Activated CD8-positive, alpha-beta memory T cell treated with anti-CD3 and anti-CD28 coated beads for 48 hours (primary cell): Measurements from ENCODE around the gene FAS.

Experiments
- DNase-seq, 3 experiments: peaks; one replicate each; pipeline ENCODE4 v3.0.0-alpha.2; 2020; ENCODE audit warnings: low read depth in 2 of 3, low spot score in 2 of 3

FAS gene

GRCh38 chr10:88990384-88991160 lies at the start of gene FAS:
Gene FAS, plus strand, starts transcription at chr10:88990798. Its CDS starts 79 bp downstream, at chr10:88990877.
- peak; percentile 48 to 63 (median 60) for DNase-seq

- no peak for DNase-seq
Measured at GRCh38 chr10:88941026-88941425, 49.6 kb upstream of the FAS start.

- DNase-seq = no peak
Measured at GRCh38 chr10:88943778-88944177, 46.8 kb upstream of the FAS start.

GRCh38 chr10:88944813-88945212 lies 45.8 kb upstream of the FAS start:
- DNase-seq = no peak

GRCh38 chr10:88946200-88946599 lies 44.4 kb upstream of the FAS start:
- no peak for DNase-seq

GRCh38 chr10:88946965-88947590 lies 43.5 kb upstream of the FAS start:
- DNase-seq = no peak

GRCh38 chr10:88949051-88949450 lies 41.5 kb upstream of the FAS start:
- DNase-seq = no peak

- no peak for DNase-seq
Measured at GRCh38 chr10:88949912-88950837, 40.4 kb upstream of the FAS start.

GRCh38 chr10:88952647-88953111 lies 37.9 kb upstream of the FAS start, which contains the start of gene ACTA2:
Gene ACTA2, minus strand, starts transcription at chr10:88952773. Its CDS starts 3,843 bp downstream, at chr10:88948930.
- no peak for DNase-seq

- no peak for DNase-seq
Measured at GRCh38 chr10:88953662-88954061, 36.9 kb upstream of the FAS start.

- no peak for DNase-seq
Measured at GRCh38 chr10:88954458-88955083, 36.0 kb upstream of the FAS start.

- DNase-seq = no peak
Measured at GRCh38 chr10:88957381-88957780, 33.2 kb upstream of the FAS start.

- DNase-seq = no peak
Measured at GRCh38 chr10:88958721-88959120, 31.9 kb upstream of the FAS start.

- no peak for DNase-seq
Measured at GRCh38 chr10:88960802-88961201, 29.8 kb upstream of the FAS start.

- no peak for DNase-seq
Measured at GRCh38 chr10:88961266-88961665, 29.3 kb upstream of the FAS start.

- no peak for DNase-seq
Measured at GRCh38 chr10:88962336-88962735, 28.3 kb upstream of the FAS start.

- no peak for DNase-seq
Measured at GRCh38 chr10:88963318-88963717, 27.3 kb upstream of the FAS start.

GRCh38 chr10:88964360-88964759 lies 26.2 kb upstream of the FAS start:
- no peak for DNase-seq

GRCh38 chr10:88964869-88965415 lies 25.7 kb upstream of the FAS start:
- no peak for DNase-seq

- no peak for DNase-seq
Measured at GRCh38 chr10:88966797-88967196, 23.8 kb upstream of the FAS start.

- DNase-seq = no peak
Measured at GRCh38 chr10:88968391-88968790, 22.2 kb upstream of the FAS start.
